Gastroesophageal sphincter (tissue), 3 donors: ENCODE results near the gene XXYLT1.

Experiments
- CTCF ChIP-seq, 4 experiments: fragments of 200-600 bp in 2 of 4; fragments of 450-650 bp in 2 of 4; sonication (generic) in 1 of 4; IDR thresholded peaks; one replicate each; pipeline ENCODE4 v1.5.1; 2017 to 2019; ENCODE audit warnings: antibody characterized with exemption in 4 of 4, mild to moderate bottlenecking in 2 of 4, moderate library complexity in 2 of 4
- EP300 ChIP-seq: sonication (generic); formaldehyde crosslinking; IDR thresholded peaks from one replicate; pipeline ENCODE4 v1.6.1; 2017; ENCODE audit warnings: antibody characterized with exemption, mild to moderate bottlenecking
- POLR2A ChIP-seq, 2 donors: fragments of 450-650 bp; IDR thresholded peaks; one replicate each; pipeline ENCODE4 v1.6.1; 2017; ENCODE audit warnings: antibody characterized with exemption in 2 of 2, mild to moderate bottlenecking in 2 of 2, moderate library complexity in 1 of 2
- POLR2AphosphoS5 ChIP-seq: sonication (generic); formaldehyde crosslinking; IDR thresholded peaks from one replicate; pipeline ENCODE4 v1.6.1; 2017; ENCODE audit warnings: antibody characterized with exemption

- TF ChIP-seq CTCF (IDR thresholded peaks at IDR 0.05) (no peak), POLR2AphosphoS5 (no peak), POLR2A (IDR thresholded peaks at IDR 0.05) (no peak), EP300 (no peak)
Measured at GRCh38 chr3:195101927-195102608, 168.9 kb downstream of the XXYLT1 start.
